ENCODE data around the gene EDEM1.

GRCh38 chr3:5190147-5190791 is 2.8 kb downstream of the EDEM1 start:
- TF ChIP-seq, protein P1, sequence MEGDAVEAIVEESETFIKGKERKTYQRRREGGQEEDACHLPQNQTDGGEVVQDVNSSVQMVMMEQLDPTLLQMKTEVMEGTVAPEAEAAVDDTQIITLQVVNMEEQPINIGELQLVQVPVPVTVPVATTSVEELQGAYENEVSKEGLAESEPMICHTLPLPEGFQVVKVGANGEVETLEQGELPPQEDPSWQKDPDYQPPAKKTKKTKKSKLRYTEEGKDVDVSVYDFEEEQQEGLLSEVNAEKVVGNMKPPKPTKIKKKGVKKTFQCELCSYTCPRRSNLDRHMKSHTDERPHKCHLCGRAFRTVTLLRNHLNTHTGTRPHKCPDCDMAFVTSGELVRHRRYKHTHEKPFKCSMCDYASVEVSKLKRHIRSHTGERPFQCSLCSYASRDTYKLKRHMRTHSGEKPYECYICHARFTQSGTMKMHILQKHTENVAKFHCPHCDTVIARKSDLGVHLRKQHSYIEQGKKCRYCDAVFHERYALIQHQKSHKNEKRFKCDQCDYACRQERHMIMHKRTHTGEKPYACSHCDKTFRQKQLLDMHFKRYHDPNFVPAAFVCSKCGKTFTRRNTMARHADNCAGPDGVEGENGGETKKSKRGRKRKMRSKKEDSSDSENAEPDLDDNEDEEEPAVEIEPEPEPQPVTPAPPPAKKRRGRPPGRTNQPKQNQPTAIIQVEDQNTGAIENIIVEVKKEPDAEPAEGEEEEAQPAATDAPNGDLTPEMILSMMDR (IDR thresholded peaks at IDR 0.05), result no peak
- no peak for TF ChIP-seq EP300 (IDR thresholded peaks at IDR 0.05)

Measured in gastroesophageal sphincter (tissue), 3 donors.